GM23338 (cell line): ENCODE measurements around the gene TMEM255B. TPM values are rescaled to one million over a fixed set of nuclear protein-coding genes. Genes with fewer than 3 reads are reported as not detected.

Source experiments
- ATAC-seq: fragments of 200-7000 bp; cut with Tn5 transposase; 3 replicates; pipeline ENCODE4 v1.9.1; 2020
- DNase-seq: peaks from one replicate; pipeline ENCODE4 v3.0.0-alpha.2; 2015; ENCODE audit warnings: low spot score
- H2AFZ ChIP-seq: fragments of 200-600 bp; sonication (generic); 2 replicates; pipeline ENCODE4 v1.8.0; 2016; ENCODE audit warnings: antibody characterized with exemption, mild to moderate bottlenecking, moderate library complexity
- H3F3A ChIP-seq: fragments of 200-600 bp; sonication (generic); replicated peaks from 2 replicates; pipeline ENCODE4 v1.8.0; 2017; ENCODE audit warnings: antibody characterized with exemption, mixed run types, low read depth
- H3K27ac ChIP-seq: fragments of 200-600 bp; sonication (generic); 2 replicates; pipeline ENCODE4 v1.6.1; 2016; ENCODE audit warnings: low read depth
- H3K27me3 ChIP-seq: fragments of 200-600 bp; sonication (generic); 2 replicates; pipeline ENCODE4 v1.8.0; 2016; ENCODE audit warnings: mild to moderate bottlenecking, mixed run types, moderate library complexity; ENCODE audit not compliant: insufficient read depth
- H3K36me3 ChIP-seq: fragments of 200-600 bp; sonication (generic); 2 replicates; pipeline ENCODE4 v1.8.0; 2016; ENCODE audit warnings: mild to moderate bottlenecking; ENCODE audit not compliant: insufficient read depth
- H3K4me1 ChIP-seq: fragments of 200-600 bp; sonication (generic); 2 replicates; pipeline ENCODE4 v1.8.0; 2016; ENCODE audit warnings: mild to moderate bottlenecking, moderate library complexity; ENCODE audit not compliant: insufficient read depth
- H3K4me2 ChIP-seq: fragments of 200-600 bp; sonication (generic); 2 replicates; pipeline ENCODE4 v1.7.1; 2017; ENCODE audit warnings: mixed run types
- H3K4me3 ChIP-seq: fragments of 200-600 bp; sonication (generic); 2 replicates; pipeline ENCODE4 v1.6.1; 2016; ENCODE audit warnings: mixed run types
- H3K79me2 ChIP-seq: fragments of 200-600 bp; sonication (generic); replicated peaks from 2 replicates; pipeline ENCODE4 v1.8.0; 2017; ENCODE audit warnings: mild to moderate bottlenecking; ENCODE audit not compliant: insufficient read depth
- H3K9me2 ChIP-seq: fragments of 200-600 bp; sonication (generic); 2 replicates; pipeline ENCODE4 v1.8.0; 2017; ENCODE audit not compliant: insufficient read depth
- H4K20me1 ChIP-seq: fragments of 200-600 bp; sonication (generic); replicated peaks from 2 replicates; pipeline ENCODE4 v1.8.0; 2017; ENCODE audit warnings: mild to moderate bottlenecking; ENCODE audit not compliant: insufficient read depth
- H3K27ac Mint-ChIP-seq: 2 replicates; pipeline ENCODE4 v1.8.0; 2020; ENCODE audit warnings: inconsistent platforms, mild to moderate bottlenecking, moderate library complexity, mixed read lengths
- H3K27me3 Mint-ChIP-seq: 3 replicates; pipeline ENCODE4 v1.8.0; 2022; ENCODE audit warnings: low read depth, mild to moderate bottlenecking, moderate library complexity, mixed read lengths, inconsistent platforms; ENCODE audit not compliant: insufficient read depth, poor library complexity
- H3K36me3 Mint-ChIP-seq: 3 replicates; pipeline ENCODE4 v1.8.0; 2021; ENCODE audit warnings: low read depth, mild to moderate bottlenecking, inconsistent platforms, moderate library complexity, mixed read lengths
- H3K4me1 Mint-ChIP-seq: 3 replicates; pipeline ENCODE4 v1.8.0; 2020; ENCODE audit warnings: mild to moderate bottlenecking, inconsistent platforms, mixed read lengths
- H3K4me3 Mint-ChIP-seq: 3 replicates; pipeline ENCODE4 v1.8.0; 2021; ENCODE audit warnings: moderate library complexity, mild to moderate bottlenecking, inconsistent platforms, mixed read lengths
- H3K9me3 Mint-ChIP-seq: 3 replicates; pipeline ENCODE4 v1.8.0; 2020; ENCODE audit warnings: moderate library complexity, mild to moderate bottlenecking, inconsistent platforms, mixed read lengths
- CREB1 ChIP-seq: fragments of 250-450 bp; sonication (Bioruptor Pico); IDR thresholded peaks from 2 replicates; pipeline ENCODE4 v1.5.0; 2020; ENCODE audit warnings: low read depth, mild to moderate bottlenecking, moderate library complexity
- CTCF ChIP-seq, 2 experiments: fragments of 200-600 bp in 1 of 2; sonication (generic) in 1 of 2; conservative IDR thresholded peaks; 2 replicates each; pipeline versions ENCODE4 v1.5.1 to v1.6.1; 2016 to 2017; ENCODE audit warnings: antibody characterized with exemption in 2 of 2, low read depth in 2 of 2, mild to moderate bottlenecking in 2 of 2, moderate library complexity in 1 of 2
- EZH2 ChIP-seq: fragments of 200-600 bp; sonication (generic); IDR thresholded peaks from one replicate; pipeline ENCODE4 v1.8.0; 2017; ENCODE audit warnings: antibody characterized with exemption, mild to moderate bottlenecking, low read depth; ENCODE audit not compliant: unreplicated experiment
- EZH2phosphoT487 ChIP-seq: fragments of 200-600 bp; sonication (generic); IDR thresholded peaks from one replicate; pipeline ENCODE4 v1.8.1; 2018; ENCODE audit warnings: antibody characterized with exemption; ENCODE audit not compliant: unreplicated experiment
- JUNB ChIP-seq: IDR thresholded peaks from one replicate; pipeline ENCODE4 v1.6.1; 2016; ENCODE audit warnings: antibody characterized with exemption; ENCODE audit not compliant: unreplicated experiment
- NANOG ChIP-seq: IDR thresholded peaks from 2 replicates; pipeline ENCODE4 v1.6.1; 2016; ENCODE audit warnings: antibody characterized with exemption, borderline replicate concordance
- POLR2AphosphoS5 ChIP-seq: IDR thresholded peaks from 2 replicates; pipeline ENCODE4 v1.6.1; 2016; ENCODE audit warnings: antibody characterized with exemption, low read depth
- REST ChIP-seq: IDR thresholded peaks from one replicate; pipeline ENCODE4 v1.6.1; 2018; ENCODE audit warnings: antibody characterized with exemption; ENCODE audit not compliant: unreplicated experiment
- STAT1 ChIP-seq: IDR thresholded peaks from one replicate; pipeline ENCODE4 v1.6.1; 2016; ENCODE audit warnings: antibody characterized with exemption; ENCODE audit not compliant: unreplicated experiment
- ZNF114 ChIP-seq: fragments of 250-450 bp; sonication (Bioruptor Pico); IDR thresholded peaks from 2 replicates; pipeline ENCODE4 v1.5.0; 2020; ENCODE audit warnings: mild to moderate bottlenecking, moderate library complexity
- ZNF331 ChIP-seq: fragments of 250-450 bp; sonication (Bioruptor Pico); IDR thresholded peaks from 2 replicates; pipeline ENCODE4 v1.5.0; 2020; ENCODE audit warnings: low read depth, mild to moderate bottlenecking, moderate library complexity
- polyA plus RNA-seq: library from polyadenylated mRNA; unstranded; fragments of >200 nt; fragmentation: Nextera tagmentation; extraction: Ambion mirVana; gene quantifications from 2 replicates; pipeline ENCODE4 v1.2.1, GENCODE V29; 2016
- total RNA-seq: library from RNA; depleted of rRNA; stranded (reverse); fragments of >200 nt; shearing (Covaris generic); gene quantifications from 2 replicates; pipeline ENCODE4 v1.2.3, GENCODE V29; 2014
- TF ChIP-seq, protein P1 (sequence below): IDR thresholded peaks from 2 replicates; pipeline ENCODE4 v1.6.1; 2016; ENCODE audit warnings: antibody characterized with exemption
- TF ChIP-seq, protein P2 (sequence below): fragments of 250-450 bp; sonication (Bioruptor Pico); IDR thresholded peaks from 2 replicates; pipeline ENCODE4 v1.5.0; 2020; ENCODE audit warnings: mild to moderate bottlenecking, moderate library complexity

TMEM255B gene
- total and polyA plus RNA-seq, 2 experiments from 2014 or later = 0.69 to 4.4 TPM

- Histone ChIP-seq H4K20me1 (no peaks in the 10 kb centered on the region), H3K4me1 (peaks cover 8% of the 10 kb centered on the region; the same call in 1 of the 2 replicates), H3K27ac (no peak overlapping the region), H3F3A (peaks cover 7% of the 10 kb centered on the region), H3K4me3 (no peak overlapping the region), H3K9me2 (no peaks in the 10 kb centered on the region), H3K79me2 (no peaks in the 10 kb centered on the region), H3K27me3 (peaks cover 38% of the 10 kb centered on the region), H2AFZ (no peak overlapping the region), H3K36me3 (no peaks in the 10 kb centered on the region), H3K4me2 (no peak overlapping the region)
- Mint-ChIP-seq H3K36me3 (no peaks in the 10 kb centered on the region; the same call in 2 of the 3 replicates), H3K4me1 (peaks cover 19% of the 10 kb centered on the region), H3K4me3 (no peak overlapping the region), H3K27ac (no peak overlapping the region), H3K9me3 (no peaks in the 10 kb centered on the region; the same call in 2 of the 3 replicates), H3K27me3 (peaks cover 31% of the 10 kb centered on the region)
- no peak for DNase-seq
- no peak for ATAC-seq
- TF ChIP-seq NANOG = no peak
- no peak for TF ChIP-seq POLR2AphosphoS5
- TF ChIP-seq REST = no peak
- TF ChIP-seq, protein P1, sequence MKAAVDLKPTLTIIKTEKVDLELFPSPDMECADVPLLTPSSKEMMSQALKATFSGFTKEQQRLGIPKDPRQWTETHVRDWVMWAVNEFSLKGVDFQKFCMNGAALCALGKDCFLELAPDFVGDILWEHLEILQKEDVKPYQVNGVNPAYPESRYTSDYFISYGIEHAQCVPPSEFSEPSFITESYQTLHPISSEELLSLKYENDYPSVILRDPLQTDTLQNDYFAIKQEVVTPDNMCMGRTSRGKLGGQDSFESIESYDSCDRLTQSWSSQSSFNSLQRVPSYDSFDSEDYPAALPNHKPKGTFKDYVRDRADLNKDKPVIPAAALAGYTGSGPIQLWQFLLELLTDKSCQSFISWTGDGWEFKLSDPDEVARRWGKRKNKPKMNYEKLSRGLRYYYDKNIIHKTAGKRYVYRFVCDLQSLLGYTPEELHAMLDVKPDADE = no peak
- TF ChIP-seq, protein P2, sequence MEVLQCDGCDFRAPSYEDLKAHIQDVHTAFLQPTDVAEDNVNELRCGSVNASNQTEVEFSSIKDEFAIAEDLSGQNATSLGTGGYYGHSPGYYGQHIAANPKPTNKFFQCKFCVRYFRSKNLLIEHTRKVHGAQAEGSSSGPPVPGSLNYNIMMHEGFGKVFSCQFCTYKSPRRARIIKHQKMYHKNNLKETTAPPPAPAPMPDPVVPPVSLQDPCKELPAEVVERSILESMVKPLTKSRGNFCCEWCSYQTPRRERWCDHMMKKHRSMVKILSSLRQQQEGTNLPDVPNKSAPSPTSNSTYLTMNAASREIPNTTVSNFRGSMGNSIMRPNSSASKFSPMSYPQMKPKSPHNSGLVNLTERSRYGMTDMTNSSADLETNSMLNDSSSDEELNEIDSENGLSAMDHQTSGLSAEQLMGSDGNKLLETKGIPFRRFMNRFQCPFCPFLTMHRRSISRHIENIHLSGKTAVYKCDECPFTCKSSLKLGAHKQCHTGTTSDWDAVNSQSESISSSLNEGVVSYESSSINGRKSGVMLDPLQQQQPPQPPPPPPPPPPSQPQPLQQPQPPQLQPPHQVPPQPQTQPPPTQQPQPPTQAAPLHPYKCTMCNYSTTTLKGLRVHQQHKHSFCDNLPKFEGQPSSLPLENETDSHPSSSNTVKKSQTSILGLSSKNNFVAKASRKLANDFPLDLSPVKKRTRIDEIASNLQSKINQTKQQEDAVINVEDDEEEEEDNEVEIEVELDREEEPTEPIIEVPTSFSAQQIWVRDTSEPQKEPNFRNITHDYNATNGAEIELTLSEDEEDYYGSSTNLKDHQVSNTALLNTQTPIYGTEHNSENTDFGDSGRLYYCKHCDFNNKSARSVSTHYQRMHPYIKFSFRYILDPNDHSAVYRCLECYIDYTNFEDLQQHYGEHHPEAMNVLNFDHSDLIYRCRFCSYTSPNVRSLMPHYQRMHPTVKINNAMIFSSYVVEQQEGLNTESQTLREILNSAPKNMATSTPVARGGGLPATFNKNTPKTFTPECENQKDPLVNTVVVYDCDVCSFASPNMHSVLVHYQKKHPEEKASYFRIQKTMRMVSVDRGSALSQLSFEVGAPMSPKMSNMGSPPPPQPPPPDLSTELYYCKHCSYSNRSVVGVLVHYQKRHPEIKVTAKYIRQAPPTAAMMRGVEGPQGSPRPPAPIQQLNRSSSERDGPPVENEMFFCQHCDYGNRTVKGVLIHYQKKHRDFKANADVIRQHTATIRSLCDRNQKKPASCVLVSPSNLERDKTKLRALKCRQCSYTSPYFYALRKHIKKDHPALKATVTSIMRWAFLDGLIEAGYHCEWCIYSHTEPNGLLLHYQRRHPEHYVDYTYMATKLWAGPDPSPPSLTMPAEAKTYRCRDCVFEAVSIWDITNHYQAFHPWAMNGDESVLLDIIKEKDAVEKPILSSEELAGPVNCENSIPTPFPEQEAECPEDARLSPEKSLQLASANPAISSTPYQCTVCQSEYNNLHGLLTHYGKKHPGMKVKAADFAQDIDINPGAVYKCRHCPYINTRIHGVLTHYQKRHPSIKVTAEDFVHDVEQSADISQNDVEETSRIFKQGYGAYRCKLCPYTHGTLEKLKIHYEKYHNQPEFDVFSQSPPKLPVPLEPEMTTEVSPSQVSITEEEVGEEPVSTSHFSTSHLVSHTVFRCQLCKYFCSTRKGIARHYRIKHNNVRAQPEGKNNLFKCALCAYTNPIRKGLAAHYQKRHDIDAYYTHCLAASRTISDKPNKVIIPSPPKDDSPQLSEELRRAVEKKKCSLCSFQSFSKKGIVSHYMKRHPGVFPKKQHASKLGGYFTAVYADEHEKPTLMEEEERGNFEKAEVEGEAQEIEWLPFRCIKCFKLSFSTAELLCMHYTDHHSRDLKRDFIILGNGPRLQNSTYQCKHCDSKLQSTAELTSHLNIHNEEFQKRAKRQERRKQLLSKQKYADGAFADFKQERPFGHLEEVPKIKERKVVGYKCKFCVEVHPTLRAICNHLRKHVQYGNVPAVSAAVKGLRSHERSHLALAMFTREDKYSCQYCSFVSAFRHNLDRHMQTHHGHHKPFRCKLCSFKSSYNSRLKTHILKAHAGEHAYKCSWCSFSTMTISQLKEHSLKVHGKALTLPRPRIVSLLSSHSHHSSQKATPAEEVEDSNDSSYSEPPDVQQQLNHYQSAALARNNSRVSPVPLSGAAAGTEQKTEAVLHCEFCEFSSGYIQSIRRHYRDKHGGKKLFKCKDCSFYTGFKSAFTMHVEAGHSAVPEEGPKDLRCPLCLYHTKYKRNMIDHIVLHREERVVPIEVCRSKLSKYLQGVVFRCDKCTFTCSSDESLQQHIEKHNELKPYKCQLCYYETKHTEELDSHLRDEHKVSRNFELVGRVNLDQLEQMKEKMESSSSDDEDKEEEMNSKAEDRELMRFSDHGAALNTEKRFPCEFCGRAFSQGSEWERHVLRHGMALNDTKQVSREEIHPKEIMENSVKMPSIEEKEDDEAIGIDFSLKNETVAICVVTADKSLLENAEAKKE (CRISPR knock-in tag) = no peak
- no peak for TF ChIP-seq CREB1 (CRISPR knock-in tag)
- no peak for TF ChIP-seq ZNF114 (CRISPR knock-in tag)
- no peak for TF ChIP-seq JUNB
- no peak for TF ChIP-seq CTCF (conservative IDR thresholded peaks at IDR 0.05; ENCODE audit: low read depth in 2 of 2)
- TF ChIP-seq ZNF331 = no peak
- no peak for TF ChIP-seq EZH2
- TF ChIP-seq EZH2phosphoT487 = no peak
- no peak for TF ChIP-seq STAT1
Observed at GRCh38 chr13:113762538-113762937, 3.5 kb downstream of the TMEM255B start.
